Smooth muscle cell (in vitro differentiated cells): ENCODE measurements around the gene EPN2. TPM values are rescaled to one million over a fixed set of nuclear protein-coding genes. Genes with fewer than 3 reads are reported as not detected.

Source experiments
- DNase-seq: peaks from one replicate; lab custom pipeline; 2025; ENCODE audit not compliant: unreplicated experiment; lab: John Stamatoyannopoulos, UW
- H2AFZ ChIP-seq: fragments of 200-600 bp; sonication (generic); 2 replicates; pipeline ENCODE4 v1.6.0; 2016; ENCODE audit warnings: antibody characterized with exemption, low read depth, mild to moderate bottlenecking
- H3F3A ChIP-seq: fragments of 200-600 bp; sonication (generic); 2 replicates; pipeline ENCODE4 v1.6.0; 2017; ENCODE audit warnings: antibody characterized with exemption, low read depth
- H3K27ac ChIP-seq: fragments of 200-600 bp; sonication (generic); 2 replicates; pipeline ENCODE4 v1.5.1; 2016; ENCODE audit warnings: low read depth, mild to moderate bottlenecking
- H3K27me3 ChIP-seq: fragments of 200-600 bp; sonication (generic); 2 replicates; pipeline ENCODE4 v1.6.1; 2016; ENCODE audit warnings: low read depth, mild to moderate bottlenecking
- H3K36me3 ChIP-seq: fragments of 200-600 bp; sonication (generic); 2 replicates; pipeline ENCODE4 v1.5.1; 2016; ENCODE audit warnings: low read depth
- H3K4me1 ChIP-seq: fragments of 200-600 bp; sonication (generic); 2 replicates; pipeline ENCODE4 v1.5.1; 2016; ENCODE audit warnings: low read depth
- H3K4me2 ChIP-seq: fragments of 200-600 bp; sonication (generic); 2 replicates; pipeline ENCODE4 v1.6.0; 2016; ENCODE audit warnings: mild to moderate bottlenecking
- H3K4me3 ChIP-seq: fragments of 200-600 bp; sonication (generic); 2 replicates; pipeline ENCODE4 v1.5.1; 2016; ENCODE audit warnings: mild to moderate bottlenecking
- H3K79me2 ChIP-seq: fragments of 200-600 bp; sonication (generic); 2 replicates; pipeline ENCODE4 v1.6.0; 2016; ENCODE audit warnings: low read depth, mild to moderate bottlenecking
- H3K9ac ChIP-seq: fragments of 200-600 bp; sonication (generic); 2 replicates; pipeline ENCODE4 v1.6.0; 2016; ENCODE audit warnings: low read depth
- H3K9me3 ChIP-seq: fragments of 200-600 bp; sonication (generic); replicated peaks from 2 replicates; pipeline ENCODE4 v1.5.1; 2016; ENCODE audit warnings: low read depth
- H4K20me1 ChIP-seq: fragments of 200-600 bp; sonication (generic); 2 replicates; pipeline ENCODE4 v1.6.0; 2016; ENCODE audit warnings: low read depth
- WGBS: methylation state at CpG from one replicate; pipeline ENCODE4 v1.1.7; 2016; ENCODE audit warnings: low lambda C conversion rate; 5-methylcytosine and 5-hydroxymethylcytosine counted together
- polyA plus RNA-seq: library from polyadenylated mRNA; unstranded; fragments of >200 nt; fragmentation: Nextera tagmentation; extraction: Ambion mirVana; gene quantifications from 2 replicates; pipeline ENCODE4 v1.2.1, GENCODE V29; 2016
- total RNA-seq: library from RNA; depleted of rRNA; stranded (reverse); fragments of >200 nt; gene quantifications from 2 replicates; pipeline ENCODE4 v1.2.3, GENCODE V29; 2014
- TF ChIP-seq, protein P1 (sequence below): fragments of 200-600 bp; sonication (generic); IDR thresholded peaks from 2 replicates; pipeline ENCODE4 v1.5.1; 2017; ENCODE audit warnings: borderline replicate concordance, mild to moderate bottlenecking, antibody characterized with exemption; ENCODE audit not compliant: insufficient read depth, poor library complexity, severe bottlenecking

EPN2 gene
- total and polyA plus RNA-seq, 2 experiments from 2014 or later: 27.6 to 46.7 TPM

DNA sequence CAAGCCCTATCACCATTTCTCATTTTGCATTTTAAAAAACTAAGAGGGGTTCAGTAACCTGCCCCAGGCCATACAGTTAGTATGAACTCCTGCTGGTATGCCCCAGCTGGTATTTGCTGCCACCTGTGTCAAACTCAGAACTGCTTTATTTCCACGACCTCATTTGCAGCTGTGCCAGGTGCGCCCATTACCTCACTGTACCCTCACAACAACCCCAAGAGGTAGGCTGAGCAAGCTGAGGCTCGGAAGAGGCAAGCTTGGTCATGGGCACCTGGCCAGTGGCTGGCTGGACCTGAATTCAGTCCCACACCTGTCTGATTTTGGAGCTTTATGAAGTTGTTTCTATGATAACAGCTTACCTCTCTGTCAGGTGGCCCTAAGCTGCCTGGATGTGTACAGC is 7.6 kb downstream of the EPN2 start:
- no peak overlapping the region for H2AFZ ChIP-seq
- H3K9ac ChIP-seq: no peak overlapping the region
- no peaks in the 10 kb centered on the region for H3K36me3 ChIP-seq
- no peaks in the 10 kb centered on the region for H3K27me3 ChIP-seq
- no peak overlapping the region for H3K4me2 ChIP-seq
- TF ChIP-seq, protein P1, sequence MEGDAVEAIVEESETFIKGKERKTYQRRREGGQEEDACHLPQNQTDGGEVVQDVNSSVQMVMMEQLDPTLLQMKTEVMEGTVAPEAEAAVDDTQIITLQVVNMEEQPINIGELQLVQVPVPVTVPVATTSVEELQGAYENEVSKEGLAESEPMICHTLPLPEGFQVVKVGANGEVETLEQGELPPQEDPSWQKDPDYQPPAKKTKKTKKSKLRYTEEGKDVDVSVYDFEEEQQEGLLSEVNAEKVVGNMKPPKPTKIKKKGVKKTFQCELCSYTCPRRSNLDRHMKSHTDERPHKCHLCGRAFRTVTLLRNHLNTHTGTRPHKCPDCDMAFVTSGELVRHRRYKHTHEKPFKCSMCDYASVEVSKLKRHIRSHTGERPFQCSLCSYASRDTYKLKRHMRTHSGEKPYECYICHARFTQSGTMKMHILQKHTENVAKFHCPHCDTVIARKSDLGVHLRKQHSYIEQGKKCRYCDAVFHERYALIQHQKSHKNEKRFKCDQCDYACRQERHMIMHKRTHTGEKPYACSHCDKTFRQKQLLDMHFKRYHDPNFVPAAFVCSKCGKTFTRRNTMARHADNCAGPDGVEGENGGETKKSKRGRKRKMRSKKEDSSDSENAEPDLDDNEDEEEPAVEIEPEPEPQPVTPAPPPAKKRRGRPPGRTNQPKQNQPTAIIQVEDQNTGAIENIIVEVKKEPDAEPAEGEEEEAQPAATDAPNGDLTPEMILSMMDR: no peak
- H3K4me1 ChIP-seq: peaks cover 20% of the 10 kb centered on the region
- H3K27ac ChIP-seq: no peak overlapping the region
- H3F3A ChIP-seq: peaks cover 17% of the 10 kb centered on the region
- DNase-seq: no peak
- 100% methylated on average over 3 of the region's 3 CpGs for WGBS
- H3K9me3 ChIP-seq: no peaks in the 10 kb centered on the region
- H3K79me2 ChIP-seq: peaks cover 81% of the 10 kb centered on the region
- H3K4me3 ChIP-seq: no peak overlapping the region
- H4K20me1 ChIP-seq: peaks cover 97% of the 10 kb centered on the region

DNA sequence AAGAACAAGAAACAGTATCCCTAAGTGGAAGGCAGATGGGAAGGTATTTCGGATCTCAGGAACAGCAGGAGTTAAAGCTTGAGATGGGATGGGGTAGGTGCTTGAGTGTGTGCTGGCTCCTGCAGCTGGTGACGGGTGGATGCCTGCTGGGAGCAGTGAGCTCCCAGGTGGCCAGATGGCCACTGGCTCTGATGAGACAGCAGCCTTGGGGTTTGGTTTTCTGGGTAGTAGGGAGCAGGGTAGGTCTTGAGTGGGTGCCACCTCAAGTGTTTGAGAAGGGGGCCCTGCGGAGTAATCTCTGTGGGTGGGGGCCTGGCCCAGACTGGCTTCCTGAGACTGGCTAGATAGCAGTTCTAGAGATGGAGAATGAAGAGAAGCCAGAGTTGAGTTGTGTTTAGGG is 10.3 kb downstream of the EPN2 start:
- Histone ChIP-seq H3K4me3 (no peak overlapping the region), H3K9me3 (no peaks in the 10 kb centered on the region), H3K9ac (no peak overlapping the region), H3F3A (peaks cover 17% of the 10 kb centered on the region), H3K4me2 (peak overlapping the region; percentile 73), H4K20me1 (peaks cover 97% of the 10 kb centered on the region), H3K36me3 (no peaks in the 10 kb centered on the region), H3K4me1 (peaks cover 14% of the 10 kb centered on the region), H3K27me3 (no peaks in the 10 kb centered on the region), H3K79me2 (peaks cover 82% of the 10 kb centered on the region), H3K27ac (peak overlapping the region; percentile 90), H2AFZ (no peak overlapping the region)
- WGBS: 78% methylated on average over 3 of the region's 3 CpGs
- TF ChIP-seq, protein P1: no peak
- no peak for DNase-seq

DNA sequence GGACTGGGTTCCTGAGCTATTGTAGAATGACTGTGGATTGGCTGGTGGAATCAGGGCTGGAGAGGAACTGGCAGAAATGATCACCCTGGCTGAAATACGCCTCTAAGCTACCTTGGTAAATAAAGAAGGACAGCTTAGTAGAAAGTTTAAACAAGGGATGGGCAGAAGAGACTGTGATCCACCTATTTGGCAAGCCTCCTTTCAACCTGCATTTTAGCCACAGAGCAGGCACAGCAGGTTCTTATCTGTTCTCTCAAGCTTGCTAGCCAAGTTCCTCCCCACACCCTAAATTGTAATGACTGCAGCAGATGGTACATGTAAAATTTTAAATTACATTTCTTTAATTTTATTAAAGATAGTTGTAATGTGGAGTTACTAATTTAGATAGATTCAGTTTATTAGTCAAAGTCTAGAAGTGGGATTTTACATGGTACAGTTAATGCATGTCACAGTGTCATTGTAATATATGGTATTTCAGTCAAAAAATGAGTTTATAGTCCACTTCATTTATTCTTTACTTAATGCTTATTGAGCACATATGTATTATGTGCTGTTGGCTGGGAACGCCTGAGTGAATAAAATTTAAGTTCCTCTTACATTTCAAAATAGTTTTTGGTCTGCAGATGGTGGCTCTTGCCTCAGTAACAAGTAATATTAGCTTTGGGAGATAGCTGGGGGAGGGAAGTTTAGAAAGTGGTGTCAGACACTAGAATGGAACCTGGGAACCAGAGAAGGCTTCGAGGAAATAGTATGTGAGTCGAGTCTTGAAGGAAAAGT is 11.2 kb downstream of the EPN2 start:
- Histone ChIP-seq H3K27ac (peak overlapping the region; percentile 90), H3K79me2 (peaks cover 83% of the 10 kb centered on the region), H3K4me3 (no peak overlapping the region), H3K4me1 (peaks cover 13% of the 10 kb centered on the region), H3K36me3 (no peaks in the 10 kb centered on the region), H3F3A (peaks cover 17% of the 10 kb centered on the region), H3K9me3 (no peaks in the 10 kb centered on the region), H3K27me3 (no peaks in the 10 kb centered on the region), H4K20me1 (peaks cover 99% of the 10 kb centered on the region), H3K9ac (peak overlapping the region; percentile 39), H3K4me2 (peak overlapping the region; percentile 73), H2AFZ (no peak overlapping the region)
- 59% methylated on average over 4 of the region's 4 CpGs for WGBS
- TF ChIP-seq, protein P1: no peak
- no peak for DNase-seq

DNA sequence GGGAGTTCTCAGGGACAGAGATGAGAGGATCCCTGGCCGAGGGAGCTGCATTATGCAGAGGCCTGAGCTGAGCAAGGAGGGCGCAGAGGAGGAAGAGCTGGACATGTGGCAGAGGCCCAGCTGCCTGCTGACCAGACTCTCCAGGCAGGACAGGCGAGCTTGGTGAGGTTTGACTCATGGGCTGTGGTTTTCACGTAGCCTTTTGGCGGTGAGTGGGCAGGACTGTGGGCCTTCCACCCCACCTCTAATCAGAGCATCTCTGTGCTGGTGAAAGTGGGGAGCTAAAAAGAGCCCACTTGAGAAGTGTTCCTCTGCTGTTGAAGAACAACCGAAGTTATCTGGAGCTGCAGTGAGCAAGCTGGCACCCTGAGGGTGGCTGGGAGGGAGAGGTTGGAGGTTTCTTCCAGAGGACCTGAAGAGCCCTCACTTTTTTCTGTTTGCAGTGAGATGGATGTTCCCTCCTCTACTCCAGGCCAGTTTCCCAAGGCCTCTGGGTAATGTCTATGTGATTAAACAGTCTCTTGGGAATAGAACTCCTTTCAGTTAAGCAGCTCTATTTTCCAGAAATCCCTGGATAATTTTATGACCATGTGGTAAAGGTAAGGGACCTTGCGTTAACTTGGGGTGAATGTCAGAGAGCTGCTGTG is 11.9 kb downstream of the EPN2 start:
- Histone ChIP-seq H3K4me1 (peaks cover 13% of the 10 kb centered on the region), H3K4me3 (no peak overlapping the region), H3K27ac (peak overlapping the region; percentile 90), H2AFZ (no peak overlapping the region), H3K27me3 (no peaks in the 10 kb centered on the region), H3F3A (peaks cover 17% of the 10 kb centered on the region), H3K79me2 (peaks cover 84% of the 10 kb centered on the region), H3K36me3 (no peaks in the 10 kb centered on the region), H3K4me2 (peak overlapping the region; percentile 73), H4K20me1 (peaks cover 99% of the 10 kb centered on the region), H3K9me3 (no peaks in the 10 kb centered on the region), H3K9ac (peak overlapping the region; percentile 39)
- WGBS: 28% methylated on average over 7 of the region's 7 CpGs
- TF ChIP-seq, protein P1: no peak
- no peak for DNase-seq
